A549 (cell line): ENCODE measurements around the gene TOX2. TPM values are rescaled to one million over a fixed set of nuclear protein-coding genes. Genes with fewer than 3 reads are reported as not detected.

ENCODE experiments used
- ATAC-seq, 2 experiments: fragments of 200-7000 bp in 1 of 2; fragments of >200 bp in 1 of 2; cut with Nextera tagmentation in 1 of 2; cut with Tn5 transposase in 1 of 2; 3 replicates each; pipeline versions ENCODE4 v1.8.0 to v1.9.1; 2018 to 2020; ENCODE audit warnings: mild to moderate bottlenecking in 1 of 2, moderate library complexity in 1 of 2
- CTCF ChIA-PET: fragments of 300-600 bp; sonication (Branson Sonifier 250); formaldehyde crosslinking; extraction: SDS; loops from one replicate; lab custom pipeline; 2021; ENCODE audit warnings: antibody characterized with exemption, inconsistent platforms; lab: Yijun Ruan, JAX
- POLR2A ChIA-PET: fragments of 350-600 bp; formaldehyde crosslinking; extraction: SDS; loops from one replicate; lab custom pipeline; 2021; ENCODE audit warnings: antibody characterized with exemption, inconsistent platforms; lab: Yijun Ruan, JAX
- DNase-seq, 2 experiments: peaks; one replicate each; pipeline versions ENCODE4 v3.0.0 to v3.0.0-alpha.2; 2011 to 2016; ENCODE audit warnings: low read depth in 1 of 2, low spot score in 1 of 2
- FAIRE-seq: peaks from 2 replicates; lab custom pipeline; 2011; peaks lifted over from hg19 to GRCh38; lab: Jason Lieb, UNC
- H3K27ac ChIP-seq, 2 experiments: fragments of >200 bp; sonication (Bioruptor Twin); formaldehyde crosslinking; 3 replicates each; pipeline ENCODE4 v1.5.1; 2016 to 2017
- H3K4me1 ChIP-seq: fragments of >200 bp; sonication (Bioruptor Twin); formaldehyde crosslinking; 3 replicates; pipeline ENCODE4 v1.6.1; 2016
- H3K4me2 ChIP-seq: fragments of >200 bp; sonication (Bioruptor Twin); formaldehyde crosslinking; 3 replicates; pipeline ENCODE4 v1.6.1; 2016
- H3K4me3 ChIP-seq: fragments of >200 bp; sonication (Bioruptor Twin); formaldehyde crosslinking; 3 replicates; pipeline ENCODE4 v1.5.1; 2016
- H3K9me3 ChIP-seq: fragments of >200 bp; sonication (Bioruptor Twin); formaldehyde crosslinking; 3 replicates; pipeline ENCODE4 v1.6.1; 2016
- CHD2 ChIP-seq: fragments of 150-350 bp; IDR thresholded peaks from 2 replicates; pipeline ENCODE4 v1.6.1; 2014; ENCODE audit warnings: low read length; ENCODE audit not compliant: partially characterized antibody
- CHD4 ChIP-seq: fragments of 200-600 bp; sonication (generic); IDR thresholded peaks from 2 replicates; pipeline ENCODE4 v1.6.1; 2016; ENCODE audit warnings: antibody characterized with exemption, mild to moderate bottlenecking, borderline replicate concordance
- EHF ChIP-seq: fragments of 250-450 bp; sonication (Bioruptor Pico); IDR thresholded peaks from 2 replicates; pipeline ENCODE4 v1.5.0; 2020; ENCODE audit warnings: mild to moderate bottlenecking
- ESRRA ChIP-seq: fragments of 150-350 bp; IDR thresholded peaks from 2 replicates; pipeline ENCODE4 v1.6.1; 2014; ENCODE audit warnings: mild to moderate bottlenecking, low read length, borderline replicate concordance
- HMGXB4 ChIP-seq: fragments of 250-450 bp; sonication (Bioruptor Pico); IDR thresholded peaks from 2 replicates; pipeline ENCODE4 v1.5.0; 2021; ENCODE audit warnings: mild to moderate bottlenecking, moderate library complexity, borderline replicate concordance
- JUN ChIP-seq, 2 experiments: fragments of >200 bp; sonication (Bioruptor Twin); formaldehyde crosslinking; IDR thresholded peaks; 2 replicates in 1 of 2; 3 replicates in 1 of 2; pipeline ENCODE4 v1.6.1; 2016 to 2017
- MAX ChIP-seq: IDR thresholded peaks from 2 replicates; pipeline ENCODE4 v1.6.1; 2012
- MYC ChIP-seq: IDR thresholded peaks from 2 replicates; pipeline ENCODE4 v1.6.1; 2012; ENCODE audit warnings: mild to moderate bottlenecking, inconsistent platforms, low read length, improper control_type of control experiment, borderline replicate concordance
- PBX3 ChIP-seq: IDR thresholded peaks from 2 replicates; pipeline ENCODE4 v1.6.1; 2012
- PHF8 ChIP-seq: fragments of 200-600 bp; sonication (generic); IDR thresholded peaks from 2 replicates; pipeline ENCODE4 v1.6.1; 2016; ENCODE audit warnings: low read depth, mild to moderate bottlenecking, antibody characterized with exemption, moderate library complexity, borderline replicate concordance
- RAD21 ChIP-seq, 2 experiments: fragments of >200 bp in 1 of 2; sonication (Bioruptor Twin) in 1 of 2; formaldehyde crosslinking in 1 of 2; IDR thresholded peaks in 1 of 2; conservative IDR thresholded peaks in 1 of 2; 2 replicates in 1 of 2; 3 replicates in 1 of 2; pipeline ENCODE4 v1.6.1; 2012 to 2018; ENCODE audit warnings: inconsistent platforms in 1 of 2
- RARB ChIP-seq: fragments of 250-450 bp; sonication (Bioruptor Pico); IDR thresholded peaks from 2 replicates; pipeline ENCODE4 v1.8.0; 2021; ENCODE audit warnings: mild to moderate bottlenecking, moderate library complexity
- SREBF2 ChIP-seq: fragments of 450-650 bp; IDR thresholded peaks from 2 replicates; pipeline ENCODE4 v1.6.1; 2014; ENCODE audit warnings: mild to moderate bottlenecking, moderate library complexity
- TFCP2L1 ChIP-seq: fragments of 250-450 bp; sonication (Bioruptor Pico); IDR thresholded peaks from 2 replicates; pipeline ENCODE4 v1.5.0; 2021; ENCODE audit warnings: mild to moderate bottlenecking
- USF2 ChIP-seq: fragments of 450-650 bp; IDR thresholded peaks from 2 replicates; pipeline ENCODE4 v1.6.1; 2014; ENCODE audit warnings: antibody characterized with exemption
- ZFP36 ChIP-seq: fragments of 450-650 bp; IDR thresholded peaks from 2 replicates; pipeline ENCODE4 v1.6.1; 2014; ENCODE audit warnings: borderline replicate concordance; ENCODE audit not compliant: partially characterized antibody
- ZSCAN20 ChIP-seq: fragments of 250-450 bp; sonication (Bioruptor Pico); IDR thresholded peaks from 2 replicates; pipeline ENCODE4 v1.8.0; 2022; ENCODE audit warnings: mild to moderate bottlenecking, moderate library complexity
- WGBS: methylation state at CpG from one replicate; pipeline ENCODE4 v1.1.6; 2017; ENCODE audit errors: missing lambda C conversion rate; 5-methylcytosine and 5-hydroxymethylcytosine counted together
- polyA plus RNA-seq, 4 experiments: library from polyadenylated mRNA; depleted of rRNA in 3 of 4; stranded (reverse); fragments of >200 nt; fragmentation: RNase III in 1 of 4; extraction: RNeasy Plus Mini Kit Qiagen cat#74134 plus additional on column Dnase treatment in 1 of 4; gene quantifications; 2 replicates in 3 of 4; 3 replicates in 1 of 4; pipeline ENCODE4 v1.2.3, GENCODE V29; 2011 to 2017
- TF ChIP-seq, protein P1 (sequence below): fragments of >200 bp; sonication (Bioruptor Twin); formaldehyde crosslinking; IDR thresholded peaks from 3 replicates; pipeline ENCODE4 v1.5.1; 2016

The TOX2 gene
- polyA plus RNA-seq, 2 of the 4 experiments (the other 2 are of a cell fraction): 2.5 to 5.3 TPM

GRCh38 chr20:43955750-43956191, 41.1 kb downstream of the TOX2 start:
- peak; percentile 64 to 78 for ATAC-seq
- TF ChIP-seq EHF (CRISPR knock-in tag): no peak
- no peak for TF ChIP-seq JUN (IDR thresholded peaks at IDR 0.05)
- no peak for TF ChIP-seq ZFP36
- TF ChIP-seq HMGXB4: no peak
- TF ChIP-seq PHF8: no peak
- no peak for TF ChIP-seq RARB (CRISPR knock-in tag)
- no peak for TF ChIP-seq SREBF2
- TF ChIP-seq USF2: no peak
- no peak for TF ChIP-seq ESRRA
- TF ChIP-seq, protein P1, sequence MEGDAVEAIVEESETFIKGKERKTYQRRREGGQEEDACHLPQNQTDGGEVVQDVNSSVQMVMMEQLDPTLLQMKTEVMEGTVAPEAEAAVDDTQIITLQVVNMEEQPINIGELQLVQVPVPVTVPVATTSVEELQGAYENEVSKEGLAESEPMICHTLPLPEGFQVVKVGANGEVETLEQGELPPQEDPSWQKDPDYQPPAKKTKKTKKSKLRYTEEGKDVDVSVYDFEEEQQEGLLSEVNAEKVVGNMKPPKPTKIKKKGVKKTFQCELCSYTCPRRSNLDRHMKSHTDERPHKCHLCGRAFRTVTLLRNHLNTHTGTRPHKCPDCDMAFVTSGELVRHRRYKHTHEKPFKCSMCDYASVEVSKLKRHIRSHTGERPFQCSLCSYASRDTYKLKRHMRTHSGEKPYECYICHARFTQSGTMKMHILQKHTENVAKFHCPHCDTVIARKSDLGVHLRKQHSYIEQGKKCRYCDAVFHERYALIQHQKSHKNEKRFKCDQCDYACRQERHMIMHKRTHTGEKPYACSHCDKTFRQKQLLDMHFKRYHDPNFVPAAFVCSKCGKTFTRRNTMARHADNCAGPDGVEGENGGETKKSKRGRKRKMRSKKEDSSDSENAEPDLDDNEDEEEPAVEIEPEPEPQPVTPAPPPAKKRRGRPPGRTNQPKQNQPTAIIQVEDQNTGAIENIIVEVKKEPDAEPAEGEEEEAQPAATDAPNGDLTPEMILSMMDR: no peak
- no peak for TF ChIP-seq MYC
- TF ChIP-seq PBX3: no peak
- TF ChIP-seq CHD4: no peak
- no peak for TF ChIP-seq RAD21 (conservative IDR thresholded peaks at IDR 0.05 in 1 of 2, IDR thresholded peaks at IDR 0.05 in 1 of 2)
- no peak for TF ChIP-seq CHD2
- TF ChIP-seq ZSCAN20 (CRISPR knock-in tag): no peak
- TF ChIP-seq TFCP2L1 (CRISPR knock-in tag): no peak
- TF ChIP-seq MAX: no peak; the same call in 1 of the 2 replicates
- Histone ChIP-seq H3K4me3 (no peak overlapping the region), H3K27ac (peak overlapping the region; percentile 87 to 91), H3K9me3 (0 out of 3 replicates have a peak, but pooled peaks cover 4% of the 10 kb centered on the region), H3K4me1 (peaks cover 54% of the 10 kb centered on the region), H3K4me2 (peak overlapping the region; percentile 74)
- CTCF ChIA-PET: interaction anchor here (1.1 to 2.8 kb wide), 7 partner anchors 9 to 206 kb away, joined by 3 to 9 read pairs (median 5); no protein-coding TSS in a partner anchor
- POLR2A ChIA-PET: interaction anchor here (1.3 kb wide), 1 partner anchor 16 kb away, joined by 7 read pairs; no protein-coding TSS in a partner anchor
- DNase-seq: peak in 1 of 2 experiments; percentile 39
- FAIRE-seq: no peak
- 55% methylated on average over 8 of the region's 8 CpGs for WGBS

DNA sequence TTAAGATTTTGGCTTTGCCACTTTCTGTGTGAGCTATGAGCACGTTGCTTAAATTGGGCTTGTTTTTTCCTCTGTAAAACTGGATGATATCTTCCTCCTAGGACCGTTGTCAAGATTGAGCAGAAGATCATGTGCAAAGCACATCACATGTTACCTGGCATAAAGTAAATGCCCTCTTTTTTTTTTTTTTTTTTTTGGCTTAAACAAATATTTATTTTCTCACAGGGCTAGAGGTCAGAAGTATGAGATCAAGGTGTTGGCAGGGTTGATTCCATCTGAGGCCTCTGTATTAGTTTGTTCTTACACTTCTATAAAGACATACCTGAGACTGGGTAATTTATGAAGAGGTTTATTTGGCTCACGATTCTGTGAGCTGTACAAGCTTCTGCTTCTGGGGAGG, 42.7 kb downstream of the TOX2 start:
- peaks cover 54% of the 10 kb centered on the region for H3K4me1 ChIP-seq
- CTCF ChIA-PET: no interaction called here

More for the DNA sequence above, 42.7 kb downstream of the TOX2 start:
- TF ChIP-seq CHD4 (no peak), JUN (IDR thresholded peaks at IDR 0.05) (no peak), ZSCAN20 (CRISPR knock-in tag) (no peak)
- Histone ChIP-seq H3K4me2 (no peak overlapping the region), H3K4me3 (no peak overlapping the region), H3K9me3 (0 out of 3 replicates have a peak, but pooled peaks cover 4% of the 10 kb centered on the region), H3K27ac (peak overlapping the region; percentile 21 to 91; a peak in 4 of 6 replicates)
- DNase-seq (no peak), ATAC-seq (no peak), FAIRE-seq (no peak)
- POLR2A ChIA-PET: no interaction called here
- WGBS: 82% methylated on average over 3 of the region's 3 CpGs
